GM19193 (cell line): ENCODE results near the gene GALNT15.

Experiments used
- POLR2A ChIP-seq: IDR thresholded peaks from 4 replicates; pipeline ENCODE4 v1.6.1; 2011; ENCODE audit not compliant: insufficient read depth, insufficient read length; ENCODE audit errors: extremely low read depth

The GALNT15 gene

DNA sequence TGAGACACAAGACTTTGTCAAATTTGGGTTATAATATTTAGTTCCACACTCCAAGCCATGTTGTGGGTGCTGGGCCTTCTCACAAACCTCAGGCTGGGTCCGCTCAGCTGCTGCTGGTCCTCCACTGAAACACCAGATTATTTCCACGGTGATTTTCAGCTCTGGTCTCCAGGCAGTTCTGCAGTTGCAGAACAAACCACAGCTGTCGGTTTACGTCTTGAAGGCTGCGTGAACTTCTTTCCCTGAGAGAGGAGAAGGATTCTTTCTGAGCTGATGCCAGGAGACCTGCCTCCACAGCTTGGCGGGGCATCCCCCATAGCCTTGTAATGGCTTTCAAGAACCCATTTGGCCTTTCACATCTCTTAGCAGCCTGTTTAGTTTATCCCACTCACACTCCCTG lies 16.2 kb downstream of the GALNT15 start:
- no peak for TF ChIP-seq POLR2A

DNA sequence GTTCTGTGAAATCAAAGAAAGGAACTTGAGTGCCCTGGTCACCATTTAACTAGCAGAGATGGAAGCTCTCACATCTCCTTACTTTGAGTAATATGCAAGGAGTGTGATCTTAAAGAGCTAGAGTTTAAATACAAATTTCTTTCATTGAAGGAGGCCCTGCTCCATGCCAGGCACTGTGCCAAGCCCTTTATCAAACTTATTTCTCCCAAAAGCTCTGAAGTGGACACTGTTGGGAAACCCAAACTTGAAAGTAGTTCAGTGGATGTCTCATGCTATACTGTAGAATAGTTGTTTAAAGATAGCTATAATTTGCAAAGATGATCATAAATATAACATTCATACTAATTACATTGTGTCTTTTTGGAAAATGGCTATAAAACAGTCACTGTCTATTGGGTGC lies 17.1 kb downstream of the GALNT15 start:
- no peak for TF ChIP-seq POLR2A

- no peak for TF ChIP-seq POLR2A
Observed at GRCh38 chr3:16192176-16192811, 17.8 kb downstream of the GALNT15 start.

DNA sequence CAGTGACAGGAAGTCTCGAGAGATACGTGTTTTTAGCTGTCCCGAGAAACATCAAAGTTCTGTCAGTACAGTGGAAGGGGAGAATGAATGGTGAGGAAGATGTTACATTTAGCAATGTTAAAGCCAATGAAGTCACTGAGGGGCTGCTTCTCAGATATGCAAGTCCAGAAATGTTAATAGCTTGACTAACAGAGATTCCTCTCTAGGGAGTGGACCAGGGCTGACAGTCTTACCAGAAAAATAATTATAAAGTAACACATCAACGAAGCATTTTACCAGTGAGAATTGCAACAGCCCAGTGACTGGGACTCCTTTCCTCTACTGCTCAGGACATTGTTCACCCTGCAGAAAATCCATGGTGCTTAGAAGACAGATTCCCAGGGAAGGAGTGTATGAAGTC lies 23.9 kb downstream of the GALNT15 start:
- no peak for TF ChIP-seq POLR2A

GRCh38 chr3:16199769-16200168 lies 25.3 kb downstream of the GALNT15 start:
- TF ChIP-seq POLR2A = no peak

- no peak for TF ChIP-seq POLR2A
Observed at GRCh38 chr3:16200411-16200810, 25.9 kb downstream of the GALNT15 start.

DNA sequence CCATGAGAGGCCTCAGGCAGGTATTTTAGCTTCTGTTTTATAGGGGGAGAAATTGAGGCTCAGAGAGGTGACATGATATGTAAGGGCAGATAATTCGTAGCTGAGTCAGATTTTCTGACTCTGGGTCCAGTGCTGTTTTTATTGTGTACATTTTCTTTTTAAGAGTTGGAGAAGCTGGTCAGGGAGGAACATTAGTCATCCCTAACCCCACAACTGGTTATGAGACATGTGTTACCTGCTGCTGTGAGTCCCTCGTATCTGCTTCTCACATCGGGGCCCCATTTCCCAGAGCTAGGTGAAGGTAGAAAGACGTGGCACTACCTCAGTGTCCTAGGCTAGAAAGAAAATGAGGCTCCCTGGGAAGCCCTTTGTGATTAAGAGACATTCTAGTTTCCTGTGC lies 28.6 kb downstream of the GALNT15 start:
- no peak for TF ChIP-seq POLR2A

- TF ChIP-seq POLR2A = no peak
Observed at GRCh38 chr3:16203671-16204629, 29.5 kb downstream of the GALNT15 start.

- TF ChIP-seq POLR2A = no peak
Observed at GRCh38 chr3:16204751-16205150, 30.3 kb downstream of the GALNT15 start.

GRCh38 chr3:16205156-16205870 lies 30.8 kb downstream of the GALNT15 start:
- no peak for TF ChIP-seq POLR2A

DNA sequence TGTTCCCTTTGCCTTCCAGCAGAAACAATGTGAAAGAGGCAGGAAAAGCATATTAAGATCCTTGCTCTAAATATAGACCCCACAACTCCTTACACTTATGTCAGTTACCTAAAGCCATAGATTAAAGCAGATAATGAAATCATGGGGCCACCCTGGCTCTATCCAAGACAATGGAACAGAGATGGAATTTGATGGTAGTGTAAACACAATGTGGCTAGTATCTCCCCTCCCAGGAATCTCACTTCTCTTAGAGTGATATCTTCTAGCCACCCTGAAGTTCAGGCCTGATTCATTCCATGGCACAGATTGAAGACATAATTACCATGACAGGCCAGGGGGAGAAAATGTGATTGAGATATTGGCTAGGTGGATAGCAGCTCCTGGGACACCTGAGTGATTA lies 32.6 kb downstream of the GALNT15 start:
- no peak for TF ChIP-seq POLR2A

- TF ChIP-seq POLR2A = no peak
Observed at GRCh38 chr3:16211176-16211904, 36.9 kb downstream of the GALNT15 start.

GRCh38 chr3:16214366-16214765 lies 39.9 kb downstream of the GALNT15 start:
- no peak for TF ChIP-seq POLR2A

- TF ChIP-seq POLR2A = no peak
Observed at GRCh38 chr3:16216373-16216935, 42.0 kb downstream of the GALNT15 start.

DNA sequence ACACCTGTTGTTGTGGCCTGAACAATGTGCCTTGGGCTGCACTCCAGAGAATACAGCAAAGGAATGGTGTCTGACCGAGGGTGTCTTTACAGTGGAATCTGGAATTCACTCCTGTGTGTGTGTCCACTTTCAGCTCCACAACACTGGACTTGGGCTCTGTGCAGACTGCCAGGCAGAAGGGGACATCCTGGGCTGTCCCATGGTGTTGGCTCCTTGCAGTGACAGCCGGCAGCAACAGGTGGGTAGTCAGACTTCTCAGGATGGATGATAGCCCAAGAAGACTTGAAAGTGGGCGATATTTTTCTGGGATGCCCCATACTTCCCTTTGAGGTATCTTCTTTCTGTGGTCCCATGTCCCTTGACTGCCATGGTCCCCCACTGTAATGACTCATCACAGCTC lies 45.3 kb downstream of the GALNT15 start:
- TF ChIP-seq POLR2A = no peak

- no peak for TF ChIP-seq POLR2A
Observed at GRCh38 chr3:16221990-16222389, 47.5 kb downstream of the GALNT15 start.
